Body of pancreas (tissue), 4 donors: ENCODE results near the gene GPR27. TPM values are rescaled to one million over a fixed set of nuclear protein-coding genes. Genes with fewer than 3 reads are reported as not detected.

ENCODE experiments used
- ATAC-seq: fragments of 150-250 bp; one replicate; pipeline ENCODE4 v1.9.1; 2016
- DNase-seq, 4 donors: peaks; one replicate each; pipeline ENCODE4 v3.0.0-alpha.2; 2019
- H3K27ac ChIP-seq, 4 donors: fragments of 200-600 bp; sonication (generic); 1 replicate in 3 of 4; 2 replicates in 1 of 4; pipeline versions ENCODE4 v1.5.1 to v1.6.1; 2016 to 2019; ENCODE audit warnings: mild to moderate bottlenecking in 1 of 4, mixed read lengths in 1 of 4, moderate library complexity in 1 of 4
- H3K27me3 ChIP-seq, 2 donors: fragments of 200-600 bp; sonication (generic); one replicate each; pipeline ENCODE4 v1.6.0; 2016; ENCODE audit warnings: mild to moderate bottlenecking in 1 of 2
- H3K36me3 ChIP-seq, 2 donors: fragments of 200-600 bp; sonication (generic); replicated peaks in 1 of 2; 2 replicates each; pipeline ENCODE4 v1.5.1; 2016; ENCODE audit warnings: low read depth in 2 of 2; ENCODE audit not compliant: insufficient read depth in 1 of 2
- H3K4me1 ChIP-seq: fragments of 200-600 bp; sonication (generic); one replicate; pipeline ENCODE4 v1.6.0; 2016
- H3K4me3 ChIP-seq, 2 donors: fragments of 200-600 bp; sonication (generic); 1 replicate in 1 of 2; 2 replicates in 1 of 2; pipeline ENCODE4 v1.5.1; 2016 to 2019
- H3K9me3 ChIP-seq, 3 donors: fragments of 200-600 bp; sonication (generic); 1 replicate in 2 of 3; 2 replicates in 1 of 3; pipeline ENCODE4 v1.5.1; 2016
- CTCF ChIP-seq, 7 experiments: fragments of 450-650 bp in 4 of 7; fragments of 200-600 bp in 3 of 7; sonication (generic) in 3 of 7; IDR thresholded peaks; one replicate each; pipeline ENCODE4 v1.5.1; 2016 to 2019; ENCODE audit warnings: antibody characterized with exemption in 7 of 7
- POLR2A ChIP-seq, 3 donors: fragments of 450-650 bp; IDR thresholded peaks; one replicate each; pipeline ENCODE4 v1.6.1; 2016; ENCODE audit warnings: antibody characterized with exemption in 3 of 3, mild to moderate bottlenecking in 2 of 3
- WGBS, 2 donors: methylation state at CpG; one replicate each; pipeline ENCODE4 v1.1.5; 2017; 5-methylcytosine and 5-hydroxymethylcytosine counted together
- intact Hi-C: fragments of 100-400 bp; cut with DNase I; formaldehyde crosslinking; loops from one replicate; pipeline ENCODE4 v1.15.1; 2023
- total RNA-seq, 2 donors: library from RNA; depleted of rRNA; stranded (reverse); fragments of >200 nt; gene quantifications; one replicate each; pipeline ENCODE4 v1.1.0, GENCODE V29; 2016

The GPR27 gene
- total RNA-seq, 2 donors from 2014 or later: 0.33 to 2.3 TPM

GRCh38 chr3:71742621-71743020 is 11.0 kb upstream of the GPR27 start:
- no peaks in the 10 kb centered on the region for H3K27me3 ChIP-seq
- no peak overlapping the region for H3K27ac ChIP-seq
- no peak overlapping the region for H3K4me3 ChIP-seq
- H3K9me3 ChIP-seq: peaks cover 0 to 4% (median 4%) of the 10 kb centered on the region in 3 donors
- intact Hi-C loops: no loop called here
- WGBS, 2 donors: 97% methylated on average over 1 of the region's 1 CpG
- no peak for ATAC-seq
- no peak for DNase-seq
- no peaks in the 10 kb centered on the region for H3K36me3 ChIP-seq
- TF ChIP-seq CTCF (IDR thresholded peaks at IDR 0.05) (no peak), POLR2A (IDR thresholded peaks at IDR 0.05) (no peak)
- H3K4me1 ChIP-seq: no peaks in the 10 kb centered on the region

GRCh38 chr3:71744738-71745137 is 8.9 kb upstream of the GPR27 start:
- intact Hi-C loops: no loop called here
- ATAC-seq (no peak), DNase-seq (no peak)
- Histone ChIP-seq H3K27me3 (no peaks in the 10 kb centered on the region), H3K4me3 (no peak overlapping the region), H3K27ac (no peak overlapping the region), H3K36me3 (no peaks in the 10 kb centered on the region), H3K9me3 (peaks cover 0 to 4% (median 4%) of the 10 kb centered on the region in 3 donors), H3K4me1 (no peaks in the 10 kb centered on the region)
- no peak for TF ChIP-seq POLR2A (IDR thresholded peaks at IDR 0.05)
- TF ChIP-seq CTCF (IDR thresholded peaks at IDR 0.05): no peak
- 85 to 86% methylated on average over 3 of the region's 3 CpGs for WGBS, 2 donors

DNA sequence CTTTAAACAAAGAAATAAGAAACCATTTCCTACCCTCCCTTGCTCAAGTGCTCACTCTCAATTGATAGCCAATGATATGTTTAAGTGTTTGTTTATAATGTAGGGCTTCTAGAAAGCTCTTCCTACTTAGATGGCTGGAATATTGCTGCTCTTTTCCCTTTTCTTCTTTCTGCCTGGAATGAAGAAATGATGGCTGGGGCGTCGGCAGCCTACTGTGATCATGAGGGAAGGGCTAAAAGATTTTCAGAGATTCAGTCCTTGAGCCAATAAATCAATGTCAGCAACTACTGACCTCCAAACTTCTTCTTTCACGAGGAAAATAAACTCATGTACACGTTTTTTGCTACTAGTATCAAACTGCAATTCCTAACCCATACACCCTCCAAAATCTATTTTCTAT is 2.1 kb upstream of the GPR27 start:
- WGBS, 2 donors: 90 to 92% methylated on average over 4 of the region's 4 CpGs
- TF ChIP-seq POLR2A (IDR thresholded peaks at IDR 0.05) (no peak), CTCF (IDR thresholded peaks at IDR 0.05) (no peak)
- H3K36me3 ChIP-seq: no peaks in the 10 kb centered on the region
- ATAC-seq: no peak
- H3K4me3 ChIP-seq: no peak overlapping the region
- H3K27ac ChIP-seq: no peak overlapping the region
- DNase-seq: no peak
- intact Hi-C loops: no loop called here
- H3K9me3 ChIP-seq: no peaks in the 10 kb centered on the region
- H3K4me1 ChIP-seq: peaks cover 8% of the 10 kb centered on the region
- no peaks in the 10 kb centered on the region for H3K27me3 ChIP-seq

GRCh38 chr3:71752831-71753700 is 589 bp upstream of the GPR27 start:
- Histone ChIP-seq H3K4me1 (peaks cover 8% of the 10 kb centered on the region), H3K27ac (no peak overlapping the region), H3K9me3 (no peaks in the 10 kb centered on the region), H3K4me3 (no peak overlapping the region), H3K36me3 (no peaks in the 10 kb centered on the region), H3K27me3 (no peaks in the 10 kb centered on the region)
- no peak for TF ChIP-seq CTCF (IDR thresholded peaks at IDR 0.05)
- TF ChIP-seq POLR2A (IDR thresholded peaks at IDR 0.05): no peak
- DNase-seq: no peak
- no peak for ATAC-seq
- intact Hi-C loops: no loop called here
- 20 to 34% methylated on average over 32 to 49 of the region's 68 CpGs for WGBS, 2 donors
